ENCODE measurements around the gene FBXO4. TPM values are rescaled to one million over a fixed set of nuclear protein-coding genes. Genes with fewer than 3 reads are reported as not detected.

FBXO4 gene
- total and polyA plus RNA-seq, 2 of the 8 experiments (the other 6 are each of a cell fraction or from before 2014, with no cell fraction given) = 0.60 to 0.88 TPM

DNA sequence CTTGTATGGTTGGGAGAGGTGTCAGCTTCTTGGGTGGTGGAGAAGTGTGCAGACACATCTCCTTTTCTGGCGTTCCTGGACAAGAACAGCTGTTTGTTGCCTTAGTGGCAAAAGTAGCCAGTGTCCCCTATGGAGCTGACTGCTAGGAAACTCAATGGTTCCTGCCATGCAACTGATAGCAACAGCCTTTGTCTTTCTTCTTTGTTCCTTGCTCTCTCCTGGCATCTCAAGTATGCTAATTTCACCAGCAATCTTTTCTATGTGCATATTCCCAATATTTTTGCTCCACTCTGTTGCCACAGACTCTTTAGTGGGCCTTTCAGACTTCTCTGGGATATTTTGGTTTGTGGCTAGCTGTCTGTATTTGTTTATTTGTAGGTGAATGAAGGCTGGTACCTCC lies 36.7 kb downstream of the FBXO4 start:
- Histone ChIP-seq H3K79me2 (ENCODE audit: control insufficient read depth in 1 of 2, insufficient read depth in 2 of 2, low read length in 2 of 2) (no peaks in the 10 kb centered on the region), H3K9me3 (ENCODE audit: insufficient read depth in 2 of 2, low read depth in 1 of 2, low read length in 1 of 2) (no peaks in the 10 kb centered on the region; a peak in 1 of 4 replicates), H3K23ac (ENCODE audit: insufficient read length) (no peak overlapping the region), H3K23me2 (ENCODE audit: low read depth, low read length) (no peaks in the 10 kb centered on the region), H3K79me1 (ENCODE audit: low read depth, low read length) (no peaks in the 10 kb centered on the region), H3K9ac (replicated peaks in 1 of 4; ENCODE audit: extremely low read depth in 1 of 4, low read depth in 3 of 4, low read length in 3 of 4) (no peak overlapping the region), H2AK5ac (ENCODE audit: low read depth, low read length) (no peak overlapping the region), H3K27me3 (replicated peaks in 1 of 4; ENCODE audit: control insufficient read depth in 3 of 4, extremely low read depth in 1 of 4, insufficient read depth in 3 of 4, low read length in 3 of 4) (no peaks in the 10 kb centered on the region), H4K20me1 (replicated peaks in 1 of 2; ENCODE audit: control insufficient read depth in 1 of 2, insufficient read depth in 2 of 2, low read length in 2 of 2) (no peaks in the 10 kb centered on the region), H4K91ac (replicated peaks; ENCODE audit: insufficient read length, low read length) (no peak overlapping the region), H3K36me3 (ENCODE audit: control insufficient read depth in 2 of 4, insufficient read depth in 4 of 4, low read length in 3 of 4) (no peaks in the 10 kb centered on the region), H3K56ac (replicated peaks; ENCODE audit: insufficient read length, low read depth, low read length) (no peak overlapping the region), H3K18ac (ENCODE audit: extremely low read depth, low read length) (no peak overlapping the region), H3K4me3 (ENCODE audit: extremely low read depth in 1 of 4, insufficient read depth in 2 of 4, low read depth in 3 of 4, low read length in 4 of 4) (no peak overlapping the region), H3K4me2 (ENCODE audit: insufficient read depth in 1 of 2, low read depth in 2 of 2, low read length in 2 of 2) (no peak overlapping the region), H2AFZ (ENCODE audit: low read length) (no peak overlapping the region), H3K14ac (ENCODE audit: insufficient read length) (no peak overlapping the region), H2BK5ac (ENCODE audit: low read depth, low read length) (no peak overlapping the region), H3K27ac (ENCODE audit: low read depth, low read length) (no peak overlapping the region), H2BK12ac (ENCODE audit: low read depth, low read length) (no peak overlapping the region), H4K5ac (ENCODE audit: insufficient read length, low read depth, low read length) (no peak overlapping the region), H3K4me1 (replicated peaks in 1 of 4; ENCODE audit: control insufficient read depth in 3 of 4, insufficient read depth in 4 of 4, low read length in 3 of 4) (no peaks in the 10 kb centered on the region), H3K4ac (replicated peaks; ENCODE audit: insufficient read length, low read depth, low read length) (no peak overlapping the region), H4K8ac (ENCODE audit: extremely low read depth, insufficient read depth, low read length) (no peak overlapping the region), H2BK15ac (ENCODE audit: low read length) (no peak overlapping the region), H2BK120ac (replicated peaks; ENCODE audit: low read depth, low read length) (no peak overlapping the region), H2BK20ac (ENCODE audit: low read length) (no peak overlapping the region)
- FAIRE-seq = no peak
- 57% methylated on average over 1 of the region's 1 CpG; no CpG with 5 or more reads in 1 of the 2 experiments for WGBS, 2 experiments (ENCODE audit: extremely low coverage in 1 of 2, insufficient coverage in 1 of 2, insufficient read length in 1 of 2, insufficient replicate concordance in 2 of 2, low coverage in 1 of 2, low lambda C conversion rate in 2 of 2, missing lambda C conversion rate in 1 of 2)
- ChIA-PET POLR2A (ENCODE audit: partially characterized antibody) (no interaction called here), CTCF (ENCODE audit: partially characterized antibody) (no interaction called here)
- no peak for DNase-seq (ENCODE audit: low read depth in 1 of 2, low spot score in 2 of 2)
- no peak for TF ChIP-seq JUN (IDR thresholded peaks at IDR 0.05; ENCODE audit: low read depth, low read length)
- TF ChIP-seq NANOG (IDR thresholded peaks at IDR 0.05; ENCODE audit: insufficient read depth, low read depth, low read length, poor library complexity, severe bottlenecking) = no peak
- no peak for TF ChIP-seq FOSL1 (IDR thresholded peaks at IDR 0.05; ENCODE audit: insufficient read depth, low read depth, low read length)
- TF ChIP-seq RBBP5 (IDR thresholded peaks at IDR 0.05; ENCODE audit: borderline replicate concordance, low read depth, low read length) = no peak
- no peak for TF ChIP-seq CHD2 (IDR thresholded peaks at IDR 0.05; ENCODE audit: low read length)
- no peak for TF ChIP-seq PHF8 (conservative IDR thresholded peaks at IDR 0.05; ENCODE audit: low read depth, low read length)
- TF ChIP-seq BCL11A (IDR thresholded peaks at IDR 0.05; ENCODE audit: low read depth in 2 of 2, low read length in 2 of 2) = no peak
- no peak for TF ChIP-seq KDM5A (IDR thresholded peaks at IDR 0.05; ENCODE audit: low read length)
- TF ChIP-seq HDAC6 (IDR thresholded peaks at IDR 0.05; ENCODE audit: low read depth, low read length) = no peak
- no peak for TF ChIP-seq SAP30 (IDR thresholded peaks at IDR 0.05; ENCODE audit: insufficient read depth, insufficient replicate concordance, low read length)
- no peak for TF ChIP-seq TAF7 (optimal IDR thresholded peaks at IDR 0.05; ENCODE audit: borderline replicate concordance, low read depth, low read length)
- TF ChIP-seq RXRA (IDR thresholded peaks at IDR 0.05; ENCODE audit: insufficient read depth, low read depth, low read length) = no peak
- TF ChIP-seq CTBP2 (IDR thresholded peaks at IDR 0.05; ENCODE audit: borderline replicate concordance, insufficient read depth, insufficient read length, low read length) = no peak

All from H1 (cell line).